ENCODE measurements around the gene SKI. TPM values are rescaled to one million over a fixed set of nuclear protein-coding genes. Genes with fewer than 3 reads are reported as not detected.

SKI gene
- total and polyA plus RNA-seq, 9 of the 15 experiments (the other 6 are each of a cell fraction or from before 2014, with no cell fraction given): 0.10 to 60.5 (median 4.6) TPM

GRCh38 chr1:2180297-2181245 lies 47.5 kb upstream of the SKI start (continued):
- TF ChIP-seq E2F8 (IDR thresholded peaks at IDR 0.05; ENCODE audit: low read depth, partially characterized antibody) (peak; percentile 91), EP400 (IDR thresholded peaks at IDR 0.05) (peak; percentile 99), ZBTB7A (IDR thresholded peaks at IDR 0.05; ENCODE audit: borderline replicate concordance, control insufficient read depth, low read depth, low read length) (peak; percentile 14; the same call in 1 of the 2 replicates), FOXM1 (IDR thresholded peaks at IDR 0.05; ENCODE audit: low read depth) (no peak), FOXM1 (CRISPR knock-in tag; IDR thresholded peaks at IDR 0.05; ENCODE audit: low read depth) (0 out of 2 replicates have a peak, but pooled peaks have one; percentile 78), TCF15 (CRISPR knock-in tag; IDR thresholded peaks at IDR 0.05) (no peak), HMG20B (CRISPR knock-in tag; IDR thresholded peaks at IDR 0.05) (no peak), KLF10 (CRISPR knock-in tag; IDR thresholded peaks at IDR 0.05) (no peak), SMAD1 (IDR thresholded peaks at IDR 0.05; ENCODE audit: low read depth, low read length, partially characterized antibody) (peak; percentile 38), ZNF12 (CRISPR knock-in tag; IDR thresholded peaks at IDR 0.05) (no peak), OTX1 (CRISPR knock-in tag; IDR thresholded peaks at IDR 0.05) (0 out of 2 replicates have a peak, but pooled peaks have one; percentile 11), STAT5A (IDR thresholded peaks at IDR 0.05; ENCODE audit: borderline replicate concordance, low read length) (peak; percentile 32; the same call in 1 of the 2 replicates), SP1 (CRISPR knock-in tag; IDR thresholded peaks at IDR 0.05) (peak; percentile 90), MYBL2 (IDR thresholded peaks at IDR 0.05; ENCODE audit: low read depth) (no peak), MYBL2 (CRISPR knock-in tag; IDR thresholded peaks at IDR 0.05; ENCODE audit: borderline replicate concordance) (no peak), CBFB (CRISPR knock-in tag; IDR thresholded peaks at IDR 0.05) (peak; percentile 52; the same call in 1 of the 2 replicates), DEAF1 (CRISPR knock-in tag; IDR thresholded peaks at IDR 0.05) (no peak), XRCC4 (IDR thresholded peaks at IDR 0.05; ENCODE audit: extremely low read depth, insufficient read depth, insufficient read length) (no peak)
- TF ChIP-seq, protein P1, sequence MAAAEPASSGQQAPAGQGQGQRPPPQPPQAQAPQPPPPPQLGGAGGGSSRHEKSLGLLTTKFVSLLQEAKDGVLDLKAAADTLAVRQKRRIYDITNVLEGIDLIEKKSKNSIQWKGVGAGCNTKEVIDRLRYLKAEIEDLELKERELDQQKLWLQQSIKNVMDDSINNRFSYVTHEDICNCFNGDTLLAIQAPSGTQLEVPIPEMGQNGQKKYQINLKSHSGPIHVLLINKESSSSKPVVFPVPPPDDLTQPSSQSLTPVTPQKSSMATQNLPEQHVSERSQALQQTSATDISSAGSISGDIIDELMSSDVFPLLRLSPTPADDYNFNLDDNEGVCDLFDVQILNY (CRISPR knock-in tag; IDR thresholded peaks at IDR 0.05): no peak
- TF ChIP-seq, protein P2, sequence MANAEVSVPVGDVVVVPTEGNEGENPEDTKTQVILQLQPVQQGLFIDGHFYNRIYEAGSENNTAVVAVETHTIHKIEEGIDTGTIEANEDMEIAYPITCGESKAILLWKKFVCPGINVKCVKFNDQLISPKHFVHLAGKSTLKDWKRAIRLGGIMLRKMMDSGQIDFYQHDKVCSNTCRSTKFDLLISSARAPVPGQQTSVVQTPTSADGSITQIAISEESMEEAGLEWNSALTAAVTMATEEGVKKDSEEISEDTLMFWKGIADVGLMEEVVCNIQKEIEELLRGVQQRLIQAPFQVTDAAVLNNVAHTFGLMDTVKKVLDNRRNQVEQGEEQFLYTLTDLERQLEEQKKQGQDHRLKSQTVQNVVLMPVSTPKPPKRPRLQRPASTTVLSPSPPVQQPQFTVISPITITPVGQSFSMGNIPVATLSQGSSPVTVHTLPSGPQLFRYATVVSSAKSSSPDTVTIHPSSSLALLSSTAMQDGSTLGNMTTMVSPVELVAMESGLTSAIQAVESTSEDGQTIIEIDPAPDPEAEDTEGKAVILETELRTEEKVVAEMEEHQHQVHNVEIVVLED (CRISPR knock-in tag; IDR thresholded peaks at IDR 0.05): peak; percentile 100

Data from K562 (cell line).